HG03460 (cell line): ENCODE results near the gene HLA-A.
"Not testable (repeated sequence)": the region's sequence is repeated elsewhere in the genome, so short reads cannot be mapped to it uniquely, and the experiment has no call there.

Experiments
- ATAC-seq: cut with Tn5 transposase; IDR thresholded peaks from one replicate; pipeline ENCODE4 v1.9.1; 2021; ENCODE audit not compliant: unreplicated experiment

HLA-A gene

DNA sequence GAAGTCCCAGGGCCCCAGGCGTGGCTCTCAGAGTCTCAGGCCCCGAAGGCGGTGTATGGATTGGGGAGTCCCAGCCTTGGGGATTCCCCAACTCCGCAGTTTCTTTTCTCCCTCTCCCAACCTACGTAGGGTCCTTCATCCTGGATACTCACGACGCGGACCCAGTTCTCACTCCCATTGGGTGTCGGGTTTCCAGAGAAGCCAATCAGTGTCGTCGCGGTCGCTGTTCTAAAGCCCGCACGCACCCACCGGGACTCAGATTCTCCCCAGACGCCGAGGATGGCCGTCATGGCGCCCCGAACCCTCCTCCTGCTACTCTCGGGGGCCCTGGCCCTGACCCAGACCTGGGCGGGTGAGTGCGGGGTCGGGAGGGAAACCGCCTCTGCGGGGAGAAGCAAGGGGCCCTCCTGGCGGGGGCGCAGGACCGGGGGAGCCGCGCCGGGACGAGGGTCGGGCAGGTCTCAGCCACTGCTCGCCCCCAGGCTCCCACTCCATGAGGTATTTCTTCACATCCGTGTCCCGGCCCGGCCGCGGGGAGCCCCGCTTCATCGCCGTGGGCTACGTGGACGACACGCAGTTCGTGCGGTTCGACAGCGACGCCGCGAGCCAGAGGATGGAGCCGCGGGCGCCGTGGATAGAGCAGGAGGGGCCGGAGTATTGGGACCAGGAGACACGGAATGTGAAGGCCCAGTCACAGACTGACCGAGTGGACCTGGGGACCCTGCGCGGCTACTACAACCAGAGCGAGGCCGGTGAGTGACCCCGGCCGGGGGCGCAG is at the start of gene HLA-A:
TSS of gene HLA-A (plus strand) at position 258 of the 778 bp plus-strand sequence. CDS start at position 280, 22 bp downstream.
- ATAC-seq, result peak; percentile 88

DNA sequence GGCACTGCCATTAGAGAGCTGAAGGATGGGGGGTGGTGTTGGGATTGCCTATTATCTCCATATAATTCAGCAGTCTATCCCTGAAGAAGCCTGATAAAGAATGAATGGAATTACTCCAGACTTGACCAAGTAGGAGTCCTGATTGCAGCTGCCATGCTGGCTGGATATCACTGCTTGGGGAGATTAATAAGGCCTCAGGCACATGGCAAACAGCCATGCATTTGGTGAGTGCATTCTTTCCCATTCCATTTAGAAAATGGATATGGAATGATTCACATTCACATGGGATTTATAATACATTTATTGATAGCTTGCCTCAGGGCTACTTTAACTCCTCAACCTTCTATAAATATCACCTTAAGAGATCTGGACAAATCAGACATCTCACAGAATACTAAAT is 49.6 kb upstream of the HLA-A start:
- no peak for ATAC-seq

DNA sequence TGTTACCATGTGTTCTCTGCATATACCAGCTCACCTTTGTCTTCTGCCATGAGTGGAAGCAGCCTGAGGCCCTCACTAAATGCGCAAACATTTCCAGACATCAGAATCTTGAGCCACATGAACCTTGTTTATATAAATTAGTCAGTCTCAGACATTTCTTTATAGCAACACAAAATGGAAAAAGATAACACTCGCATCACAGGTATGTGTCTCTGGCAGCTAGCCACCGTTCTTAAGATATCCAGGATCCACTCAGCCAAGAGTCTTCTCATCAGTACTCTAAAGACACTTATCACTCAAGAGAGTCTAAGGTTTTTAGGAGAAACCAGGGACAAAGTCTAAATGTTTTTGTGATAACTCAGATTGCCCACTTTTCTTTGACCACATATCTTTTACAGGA is 43.1 kb upstream of the HLA-A start:
- ATAC-seq, result no peak

GRCh38 chr6:29905286-29905685 is 37.0 kb upstream of the HLA-A start:
- no peak for ATAC-seq

DNA sequence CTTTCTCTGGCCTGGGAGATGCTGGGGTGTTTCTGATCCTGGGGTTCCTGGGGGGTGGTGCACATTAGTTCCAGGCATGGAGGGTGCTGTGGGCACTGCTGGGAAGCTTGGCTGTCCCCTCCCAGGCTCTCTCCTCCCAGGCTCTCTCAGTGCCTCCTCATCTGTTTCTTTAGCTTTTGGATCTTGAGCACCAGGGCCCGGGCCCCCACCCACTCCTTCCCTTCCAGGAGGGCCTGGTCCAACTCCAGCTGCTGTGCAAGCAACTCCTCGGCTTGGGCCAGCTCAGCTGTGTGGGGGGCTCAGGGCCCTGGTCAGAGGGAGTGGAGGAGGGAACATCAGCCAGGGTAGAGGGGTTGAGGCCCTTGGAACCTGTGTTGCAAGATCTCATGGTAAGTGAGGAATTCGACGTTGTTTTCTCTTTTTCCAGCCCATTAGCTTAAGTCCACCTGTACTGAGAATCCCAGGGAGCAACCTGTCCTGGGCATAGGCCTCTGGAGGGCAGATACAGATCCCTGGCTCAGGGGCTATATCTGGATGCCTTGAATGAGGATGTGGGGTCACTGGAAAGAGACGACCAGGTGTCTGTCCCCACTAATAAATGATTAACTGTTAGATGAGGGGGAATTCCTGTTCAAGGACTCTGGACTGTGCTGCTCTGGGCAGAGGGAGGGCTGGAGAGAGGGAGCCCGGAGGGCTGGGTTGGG is 34.5 kb upstream of the HLA-A start:
- ATAC-seq, result no peak

DNA sequence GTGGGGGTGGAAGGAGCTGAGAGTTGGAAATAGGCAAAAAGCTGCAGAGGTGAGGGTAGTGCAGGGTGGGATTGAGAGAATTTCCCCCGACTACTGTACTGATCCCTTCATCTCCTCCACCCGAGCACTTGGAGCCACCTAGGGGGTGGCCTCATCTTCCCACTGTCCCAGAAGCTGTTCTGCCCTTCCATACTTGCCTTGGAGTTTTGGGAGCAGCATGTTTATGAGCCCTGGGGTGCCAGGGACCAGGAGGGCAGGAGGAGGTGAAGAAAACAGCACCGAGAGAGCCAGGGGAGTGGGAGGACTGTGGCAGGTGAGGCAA is 34.0 kb upstream of the HLA-A start:
- no peak for ATAC-seq

DNA sequence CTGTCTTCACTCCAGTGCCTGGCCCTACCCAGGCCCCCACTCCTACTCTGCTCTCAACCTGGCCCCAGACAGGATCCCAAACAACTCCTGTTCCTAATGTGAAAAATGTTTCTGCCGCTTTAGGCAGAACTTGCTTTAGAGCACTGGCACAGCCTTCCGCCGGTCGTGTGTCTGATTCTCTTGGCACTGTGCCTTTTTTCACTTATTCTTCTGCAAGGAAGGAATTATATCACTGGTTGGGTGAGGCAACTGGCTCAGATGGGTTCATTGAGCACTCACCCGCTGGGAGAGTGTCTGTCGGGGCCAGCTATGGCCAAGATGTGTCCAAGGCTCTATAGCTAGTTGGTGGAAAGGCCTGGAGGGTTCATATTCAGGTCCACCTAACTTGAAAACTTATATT is 33.6 kb upstream of the HLA-A start:
- no peak for ATAC-seq

DNA sequence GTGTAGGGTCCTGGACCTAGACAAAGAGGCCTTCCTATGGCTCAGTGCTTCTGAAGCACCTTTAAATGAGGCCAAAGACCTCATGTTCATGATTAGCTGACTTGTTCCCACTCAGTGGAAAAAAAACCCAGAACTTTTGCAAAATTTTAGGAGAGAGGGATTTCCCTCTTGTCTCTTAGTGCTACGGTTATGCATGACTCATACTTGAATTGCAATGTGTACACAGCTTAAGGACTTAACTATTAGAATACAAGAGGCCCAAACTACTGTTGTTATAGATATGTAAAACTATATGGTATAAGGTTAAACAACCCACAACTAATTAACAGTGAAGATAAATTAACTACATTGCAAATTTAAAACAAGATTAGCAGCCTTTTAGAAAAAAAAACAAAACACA is 32.3 kb upstream of the HLA-A start:
- no peak for ATAC-seq

GRCh38 chr6:29912840-29913239 is 29.5 kb upstream of the HLA-A start:
- ATAC-seq, result no peak

GRCh38 chr6:29916741-29917140 is 25.6 kb upstream of the HLA-A start:
- ATAC-seq, result no peak

GRCh38 chr6:29917857-29918256 is 24.5 kb upstream of the HLA-A start:
- ATAC-seq, result no peak

DNA sequence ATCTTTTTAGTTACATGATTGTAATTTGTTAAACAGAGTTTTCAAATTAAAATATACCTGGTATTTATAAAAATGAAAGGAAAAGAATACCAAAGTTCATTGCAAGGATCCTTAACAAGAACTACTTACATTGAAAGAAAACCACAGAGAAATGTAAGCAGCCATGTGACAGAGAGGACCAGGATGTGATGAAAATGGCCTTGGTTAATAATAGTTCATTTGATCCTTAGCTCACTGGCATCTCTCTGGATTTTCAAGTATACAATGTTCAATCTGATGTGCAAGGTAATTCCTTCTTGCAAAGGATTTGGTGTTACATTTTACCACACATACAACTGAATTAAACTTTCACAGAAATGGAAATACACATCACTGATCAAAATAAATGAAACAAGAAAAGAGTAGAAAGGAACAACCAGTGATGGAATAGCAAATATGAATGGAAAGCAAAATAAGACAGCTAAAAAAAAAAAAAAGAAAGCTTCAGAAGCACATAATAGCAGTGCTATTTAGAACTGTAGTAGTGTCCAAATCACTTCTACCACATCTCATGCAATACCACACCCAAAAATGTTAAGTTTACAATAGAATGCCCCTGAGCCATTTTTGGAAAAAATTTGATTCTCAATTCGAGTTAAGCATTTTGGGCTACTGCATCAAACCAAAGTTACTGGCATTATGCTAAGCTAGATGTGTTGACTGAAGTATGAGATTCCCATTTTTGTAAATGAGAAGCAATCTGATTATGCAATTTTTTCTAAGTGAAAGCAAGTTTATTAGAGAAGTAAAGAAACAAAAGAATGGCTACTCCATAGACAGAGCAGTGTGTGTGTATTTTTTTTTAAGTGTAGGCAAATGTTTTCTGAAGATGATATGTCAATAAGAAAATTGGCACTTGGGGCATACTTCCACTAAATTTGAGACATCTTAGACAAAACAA is 22.6 kb upstream of the HLA-A start:
- ATAC-seq, result no peak

- no peak for ATAC-seq
Measured at GRCh38 chr6:29924287-29924686, 18.0 kb upstream of the HLA-A start.

GRCh38 chr6:29924731-29925130 is 17.6 kb upstream of the HLA-A start:
- no peak for ATAC-seq

DNA sequence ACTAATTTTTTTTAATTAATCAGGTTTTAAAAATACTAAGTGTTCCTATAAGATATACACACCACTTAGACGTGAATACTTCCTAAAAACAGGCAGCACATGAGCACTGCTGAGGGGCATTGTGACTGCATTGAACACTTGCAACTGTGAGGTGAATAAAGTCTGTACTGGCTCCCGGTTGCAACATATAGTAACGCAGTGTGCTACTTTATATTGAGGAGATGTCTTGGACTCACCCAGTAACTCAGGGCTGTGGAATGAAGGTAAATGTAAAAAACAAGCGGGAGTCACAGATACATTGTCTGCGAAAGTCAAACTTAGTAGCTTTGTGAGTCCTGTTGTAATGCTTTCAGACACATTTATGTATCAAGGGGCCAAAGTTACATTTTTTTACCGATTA is 17.0 kb upstream of the HLA-A start:
- ATAC-seq, result no peak

GRCh38 chr6:29925727-29926412 is 16.5 kb upstream of the HLA-A start:
- no peak for ATAC-seq

DNA sequence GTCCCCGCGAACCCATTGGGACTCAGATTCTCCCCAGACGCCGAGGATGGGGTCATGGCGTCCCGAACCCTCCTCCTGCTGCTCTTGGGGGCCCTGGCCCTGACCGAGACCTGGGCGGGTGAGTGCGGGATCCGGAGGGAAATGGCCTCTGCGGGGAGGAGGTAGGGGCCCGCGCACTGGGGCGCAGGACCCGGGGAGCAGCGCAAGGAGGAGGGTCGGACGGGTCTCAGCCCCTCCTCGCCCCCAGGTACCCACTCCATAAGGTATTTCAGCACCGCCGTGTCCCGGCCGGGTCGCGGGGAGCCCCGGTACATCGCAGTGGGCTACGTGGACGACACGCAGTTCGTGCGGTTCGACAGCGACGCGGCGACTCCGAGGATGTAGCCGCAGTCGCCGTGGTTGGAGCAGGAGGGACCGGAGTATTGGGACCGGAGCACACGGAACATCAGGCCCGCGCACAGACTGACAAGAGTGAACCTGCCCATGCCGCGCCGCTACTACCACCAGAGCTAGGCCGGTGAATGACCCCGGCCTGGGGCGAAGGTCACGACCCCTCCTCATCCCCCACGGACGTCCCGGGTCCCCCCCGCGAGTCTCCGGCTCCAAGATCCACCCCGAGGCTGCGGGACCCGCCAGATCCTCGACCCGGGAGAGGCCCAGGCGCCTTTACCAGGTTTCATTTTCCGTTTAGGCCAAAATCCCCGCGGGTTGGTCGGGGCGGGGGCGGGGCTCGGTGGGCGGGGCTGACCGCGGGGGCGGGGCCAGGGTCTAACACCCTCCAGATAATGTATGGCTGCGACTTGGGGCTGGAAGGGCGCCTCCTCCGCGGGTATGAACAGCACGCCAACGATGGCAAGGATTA is 15.7 kb upstream of the HLA-A start:
- peak; percentile 71 for ATAC-seq

DNA sequence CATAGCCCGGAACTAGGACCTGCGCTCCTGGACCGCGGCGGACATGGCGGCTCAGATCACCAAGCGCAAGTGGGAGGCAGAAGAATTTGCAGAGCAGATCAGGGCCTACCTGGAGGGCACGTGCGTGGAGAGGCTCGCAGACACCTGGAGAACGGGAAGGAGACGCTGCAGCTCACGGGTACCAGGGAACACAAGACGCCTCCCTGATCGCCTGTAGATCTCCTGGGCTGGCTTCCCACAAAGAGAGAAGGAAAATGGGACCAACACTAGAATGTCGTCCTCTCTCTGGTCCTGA is 15.1 kb upstream of the HLA-A start:
- no peak for ATAC-seq

DNA sequence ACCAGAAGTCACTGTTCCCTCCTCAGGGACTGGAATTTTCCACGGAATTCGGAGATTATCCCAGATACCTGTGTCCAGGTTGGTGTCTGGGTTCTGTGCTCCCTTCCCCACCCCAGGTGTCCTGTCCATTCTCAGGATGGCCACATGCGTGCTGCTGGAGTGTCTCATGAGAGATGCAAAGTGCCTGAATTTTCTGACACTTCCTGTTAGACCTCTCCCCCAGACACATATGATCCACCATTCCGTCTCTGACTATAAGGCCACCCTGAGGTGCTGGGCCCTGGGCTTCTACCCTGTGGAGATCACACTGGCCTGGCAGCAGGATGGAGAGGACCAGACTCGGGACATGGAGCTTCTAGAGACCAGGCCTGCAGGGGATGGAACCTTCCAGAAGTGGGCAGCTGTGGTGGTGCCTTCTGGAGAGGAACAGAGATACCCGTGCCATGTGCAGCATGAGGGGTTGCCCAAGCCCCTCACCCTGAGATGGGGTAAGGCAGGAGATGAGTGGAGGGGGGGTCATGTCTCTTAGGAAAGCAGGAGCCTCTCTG is 14.4 kb upstream of the HLA-A start:
- no peak for ATAC-seq

DNA sequence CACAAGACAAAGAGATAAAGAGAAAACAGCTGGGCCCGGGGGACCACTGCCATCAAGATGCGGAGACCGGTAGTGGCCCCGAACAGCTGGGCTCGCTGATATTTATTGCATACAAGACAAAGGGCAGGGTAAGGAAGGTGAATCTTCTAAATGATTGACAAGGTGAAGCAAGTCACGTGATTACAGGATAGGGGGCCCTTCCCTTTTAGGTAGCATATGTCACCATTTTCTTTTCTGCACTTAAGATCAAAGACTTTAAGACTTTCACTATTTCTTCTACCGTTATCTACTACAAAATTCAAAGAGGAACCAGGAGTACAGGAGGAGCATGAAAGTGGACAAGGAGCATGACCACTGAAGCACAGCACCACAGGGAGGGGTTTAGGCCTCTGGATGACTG is 12.3 kb upstream of the HLA-A start:
- not testable (repeated sequence) for ATAC-seq
